Measurements from ENCODE around the gene TTC7B.
"Not testable (repeated sequence)": the region's sequence is repeated elsewhere in the genome, so short reads cannot be mapped to it uniquely, and the experiment has no call there.

The TTC7B gene

GRCh38 chr14:90538095-90538494, 278.1 kb downstream of the TTC7B start:
- no peak for TF ChIP-seq POLR2AphosphoS5 (IDR thresholded peaks at IDR 0.05; ENCODE audit: low read depth, low read length)
- TF ChIP-seq TAF1 (IDR thresholded peaks at IDR 0.05; ENCODE audit: borderline replicate concordance, low read depth, low read length) = no peak
- TF ChIP-seq POLR2A (IDR thresholded peaks at IDR 0.05; ENCODE audit: low read depth, low read length) = no peak
- FAIRE-seq (no peak), DNase-seq (ENCODE audit: insufficient read length) (no peak)

DNA sequence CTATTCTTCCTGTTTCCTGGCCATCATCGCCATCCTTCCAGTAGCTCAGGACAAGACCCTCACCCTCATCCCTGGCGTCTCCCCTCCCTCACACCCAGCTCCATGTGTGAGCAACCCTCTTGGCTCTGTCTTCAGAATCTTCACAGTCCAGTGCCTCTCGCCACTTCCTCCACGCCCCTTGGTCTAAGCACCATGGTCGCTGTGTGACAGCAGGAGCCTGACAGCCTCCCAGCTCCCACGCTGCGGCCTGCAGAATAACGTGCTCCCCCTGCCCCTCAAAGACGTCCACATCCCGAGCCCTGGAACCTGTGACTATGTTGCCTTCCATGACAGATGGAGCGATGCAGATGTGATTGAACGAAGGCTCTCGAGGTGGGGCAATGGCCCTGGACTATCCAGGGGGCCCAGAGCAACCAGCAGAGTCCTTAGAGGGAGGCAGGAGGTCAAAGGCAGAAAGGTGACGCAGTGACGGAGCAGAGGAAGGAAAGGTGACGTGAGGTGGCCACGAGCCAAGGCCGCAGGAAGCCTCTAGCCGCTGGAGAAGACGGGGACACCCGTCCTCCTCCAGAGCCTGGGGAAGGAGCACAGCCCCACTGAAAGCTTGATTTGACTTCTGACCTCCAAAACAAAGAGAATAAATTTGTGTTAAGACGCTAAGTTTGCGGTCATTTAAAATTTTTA, 279.6 kb downstream of the TTC7B start:
- FAIRE-seq (no peak), DNase-seq (ENCODE audit: insufficient read length) (no peak)
- TF ChIP-seq POLR2AphosphoS5 (IDR thresholded peaks at IDR 0.05; ENCODE audit: low read depth, low read length) (no peak), POLR2A (IDR thresholded peaks at IDR 0.05; ENCODE audit: low read depth, low read length) (no peak), TAF1 (IDR thresholded peaks at IDR 0.05; ENCODE audit: borderline replicate concordance, low read depth, low read length) (no peak)

DNA sequence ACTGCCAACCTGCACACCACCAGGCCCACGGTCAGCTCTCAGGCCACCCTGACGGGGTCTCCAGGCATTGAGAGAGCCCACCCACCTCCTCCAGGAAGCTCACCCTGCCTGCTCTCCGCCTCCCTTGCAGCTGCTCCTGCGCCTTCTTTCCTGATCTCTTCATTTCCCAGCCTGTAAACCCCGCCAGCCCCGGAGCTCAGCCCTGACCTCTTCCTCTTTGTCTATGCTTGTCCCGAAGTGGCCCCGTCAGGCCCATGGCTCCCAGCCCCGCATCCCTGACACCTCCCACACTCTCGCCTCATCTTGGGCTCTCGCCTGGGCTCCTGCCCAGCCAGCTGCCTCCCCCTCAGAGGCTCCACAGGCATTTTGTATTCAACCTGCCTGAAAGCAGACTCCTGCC, 280.1 kb downstream of the TTC7B start:
- TF ChIP-seq POLR2A (IDR thresholded peaks at IDR 0.05; ENCODE audit: low read depth, low read length) (no peak), TAF1 (IDR thresholded peaks at IDR 0.05; ENCODE audit: borderline replicate concordance, low read depth, low read length) (no peak), POLR2AphosphoS5 (IDR thresholded peaks at IDR 0.05; ENCODE audit: low read depth, low read length) (no peak)
- DNase-seq (ENCODE audit: insufficient read length) = no peak
- FAIRE-seq = no peak

GRCh38 chr14:90535556-90536090, 280.6 kb downstream of the TTC7B start:
- DNase-seq (ENCODE audit: insufficient read length) (no peak), FAIRE-seq (no peak)
- TF ChIP-seq POLR2AphosphoS5 (IDR thresholded peaks at IDR 0.05; ENCODE audit: low read depth, low read length) (no peak), TAF1 (IDR thresholded peaks at IDR 0.05; ENCODE audit: borderline replicate concordance, low read depth, low read length) (no peak)

DNA sequence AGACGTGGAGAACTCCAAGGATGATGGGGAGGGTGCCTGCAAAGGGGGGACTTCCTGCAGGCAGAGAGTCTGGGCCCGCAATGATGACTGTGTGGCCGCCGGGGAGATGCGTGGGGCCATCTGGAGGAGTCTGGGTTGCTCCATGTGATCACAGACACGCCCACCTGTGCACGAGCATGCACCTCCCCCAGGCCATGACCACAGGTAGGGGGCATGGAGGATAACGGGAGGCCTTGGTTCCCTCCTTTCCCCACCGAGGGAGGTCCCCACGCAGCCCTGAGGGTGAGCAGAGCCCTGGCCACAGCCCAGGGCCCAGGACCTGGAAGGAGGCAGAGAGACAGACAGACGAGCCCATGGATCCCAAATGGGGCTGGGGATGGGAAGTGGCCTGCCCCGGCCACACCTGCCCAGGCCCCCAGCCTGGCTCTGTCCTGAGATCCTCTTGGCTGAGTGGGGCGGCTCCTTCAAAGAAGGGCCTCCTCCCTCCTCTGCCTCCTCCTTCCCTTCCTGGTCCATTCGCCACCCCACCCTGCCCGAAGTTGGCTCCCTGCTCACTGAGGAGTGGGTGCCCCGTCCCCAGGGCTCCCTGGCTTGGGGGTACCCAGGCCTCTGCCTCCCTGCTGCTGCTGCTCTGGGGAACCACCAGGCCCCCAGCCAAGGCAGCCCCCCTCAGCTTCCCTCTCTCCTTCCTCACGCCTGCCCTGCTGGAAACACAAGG, 281.2 kb downstream of the TTC7B start:
- TF ChIP-seq POLR2A (IDR thresholded peaks at IDR 0.05; ENCODE audit: low read depth, low read length) = no peak
- no peak for TF ChIP-seq TAF1 (IDR thresholded peaks at IDR 0.05; ENCODE audit: borderline replicate concordance, low read depth, low read length)
- no peak for TF ChIP-seq POLR2AphosphoS5 (IDR thresholded peaks at IDR 0.05; ENCODE audit: low read depth, low read length)
- FAIRE-seq = no peak
- DNase-seq (ENCODE audit: insufficient read length) = no peak

GRCh38 chr14:90534091-90534837, 282.0 kb downstream of the TTC7B start:
- DNase-seq (ENCODE audit: insufficient read length) = no peak
- FAIRE-seq = no peak
- TF ChIP-seq TAF1 (IDR thresholded peaks at IDR 0.05; ENCODE audit: borderline replicate concordance, low read depth, low read length) (no peak), POLR2AphosphoS5 (IDR thresholded peaks at IDR 0.05; ENCODE audit: low read depth, low read length) (no peak), POLR2A (IDR thresholded peaks at IDR 0.05; ENCODE audit: low read depth, low read length) (no peak)

DNA sequence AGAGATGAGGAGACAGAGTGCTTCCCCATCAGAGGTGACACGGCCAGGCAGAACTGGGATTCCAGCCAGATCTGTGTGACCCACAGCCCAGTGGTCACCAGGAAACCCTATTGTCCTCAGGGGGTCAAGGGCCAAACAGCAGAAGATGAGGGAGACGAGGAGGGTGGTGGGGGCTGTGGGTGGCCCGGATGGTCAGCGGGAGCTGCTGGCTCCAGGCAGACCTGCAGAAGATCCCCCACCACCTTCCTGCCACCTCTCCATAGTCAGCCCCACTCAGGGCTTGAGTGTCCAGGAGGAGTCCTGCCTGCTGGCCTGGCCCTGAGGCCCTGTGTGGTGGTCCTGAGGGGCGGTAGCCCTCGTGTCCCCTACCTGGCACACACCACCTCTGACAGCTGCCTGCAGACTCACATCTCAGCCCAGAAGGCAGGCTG, 282.6 kb downstream of the TTC7B start:
- TF ChIP-seq POLR2AphosphoS5 (IDR thresholded peaks at IDR 0.05; ENCODE audit: low read depth, low read length) (no peak), TAF1 (IDR thresholded peaks at IDR 0.05; ENCODE audit: borderline replicate concordance, low read depth, low read length) (no peak), POLR2A (IDR thresholded peaks at IDR 0.05; ENCODE audit: low read depth, low read length) (no peak)
- DNase-seq (ENCODE audit: insufficient read length) (no peak), FAIRE-seq (no peak)

GRCh38 chr14:90532826-90533525, 283.3 kb downstream of the TTC7B start:
- DNase-seq (ENCODE audit: insufficient read length) (no peak), FAIRE-seq (no peak)
- TF ChIP-seq TAF1 (IDR thresholded peaks at IDR 0.05; ENCODE audit: borderline replicate concordance, low read depth, low read length) (no peak), POLR2AphosphoS5 (IDR thresholded peaks at IDR 0.05; ENCODE audit: low read depth, low read length) (no peak), POLR2A (IDR thresholded peaks at IDR 0.05; ENCODE audit: low read depth, low read length) (no peak)

- DNase-seq (ENCODE audit: insufficient read length) = no peak
Measured at GRCh38 chr14:90531497-90531896, 284.7 kb downstream of the TTC7B start.

DNA sequence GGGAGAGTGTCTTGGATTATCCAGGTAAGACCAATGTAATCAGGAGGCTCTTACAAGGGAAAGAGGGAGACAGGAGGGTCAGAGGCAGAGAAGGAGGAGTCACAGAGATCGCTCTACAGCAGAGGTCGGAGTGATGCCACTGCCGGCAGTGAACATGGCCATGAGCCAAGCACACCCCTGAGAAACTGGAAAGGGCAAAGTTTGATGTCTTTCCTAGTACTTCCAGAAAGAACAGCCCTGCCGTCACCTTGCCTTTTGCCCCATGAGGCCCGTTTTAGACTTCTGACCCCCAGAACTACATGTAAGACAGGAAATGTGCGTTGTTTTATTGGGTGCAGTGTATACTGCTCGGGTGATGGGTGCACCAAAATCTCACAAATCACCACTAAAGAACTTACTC, 285.7 kb downstream of the TTC7B start:
- FAIRE-seq = no peak
- no peak for TF ChIP-seq POLR2A (IDR thresholded peaks at IDR 0.05; ENCODE audit: low read depth, low read length)
- TF ChIP-seq POLR2AphosphoS5 (IDR thresholded peaks at IDR 0.05; ENCODE audit: low read depth, low read length) = no peak
- TF ChIP-seq TAF1 (IDR thresholded peaks at IDR 0.05; ENCODE audit: borderline replicate concordance, low read depth, low read length) = no peak

More at GRCh38 chr14:90531497-90531896, 284.7 kb downstream of the TTC7B start:
- no peak for FAIRE-seq
- TF ChIP-seq TAF1 (IDR thresholded peaks at IDR 0.05; ENCODE audit: borderline replicate concordance, low read depth, low read length) = no peak
- TF ChIP-seq POLR2A (IDR thresholded peaks at IDR 0.05; ENCODE audit: low read depth, low read length) = no peak
- no peak for TF ChIP-seq POLR2AphosphoS5 (IDR thresholded peaks at IDR 0.05; ENCODE audit: low read depth, low read length)

GRCh38 chr14:90527978-90528377, 288.3 kb downstream of the TTC7B start:
- TF ChIP-seq TAF1 (IDR thresholded peaks at IDR 0.05; ENCODE audit: borderline replicate concordance, low read depth, low read length) (no peak), POLR2AphosphoS5 (IDR thresholded peaks at IDR 0.05; ENCODE audit: low read depth, low read length) (no peak), POLR2A (IDR thresholded peaks at IDR 0.05; ENCODE audit: low read depth, low read length) (no peak)
- DNase-seq (ENCODE audit: insufficient read length) = no peak
- no peak for FAIRE-seq

More for the DNA sequence above, 285.7 kb downstream of the TTC7B start:
- no peak for DNase-seq (ENCODE audit: insufficient read length)

- DNase-seq (ENCODE audit: insufficient read length); FAIRE-seq: not testable (repeated sequence)
Measured at GRCh38 chr14:90526536-90526935, 289.7 kb downstream of the TTC7B start.

GRCh38 chr14:90525353-90526028, 290.7 kb downstream of the TTC7B start:
- peak; percentile 96 for FAIRE-seq
- DNase-seq (ENCODE audit: insufficient read length) = not testable (repeated sequence)
